ENCODE results near the gene PPIL4. TPM values are rescaled to one million over a fixed set of nuclear protein-coding genes. Genes with fewer than 3 reads are reported as not detected.

Gene PPIL4
- total and polyA plus RNA-seq, 2 of the 13 experiments (the other 11 are each of a cell fraction or from before 2014, with no cell fraction given), result 5.5 to 46.0 TPM

- TF ChIP-seq, protein P1, sequence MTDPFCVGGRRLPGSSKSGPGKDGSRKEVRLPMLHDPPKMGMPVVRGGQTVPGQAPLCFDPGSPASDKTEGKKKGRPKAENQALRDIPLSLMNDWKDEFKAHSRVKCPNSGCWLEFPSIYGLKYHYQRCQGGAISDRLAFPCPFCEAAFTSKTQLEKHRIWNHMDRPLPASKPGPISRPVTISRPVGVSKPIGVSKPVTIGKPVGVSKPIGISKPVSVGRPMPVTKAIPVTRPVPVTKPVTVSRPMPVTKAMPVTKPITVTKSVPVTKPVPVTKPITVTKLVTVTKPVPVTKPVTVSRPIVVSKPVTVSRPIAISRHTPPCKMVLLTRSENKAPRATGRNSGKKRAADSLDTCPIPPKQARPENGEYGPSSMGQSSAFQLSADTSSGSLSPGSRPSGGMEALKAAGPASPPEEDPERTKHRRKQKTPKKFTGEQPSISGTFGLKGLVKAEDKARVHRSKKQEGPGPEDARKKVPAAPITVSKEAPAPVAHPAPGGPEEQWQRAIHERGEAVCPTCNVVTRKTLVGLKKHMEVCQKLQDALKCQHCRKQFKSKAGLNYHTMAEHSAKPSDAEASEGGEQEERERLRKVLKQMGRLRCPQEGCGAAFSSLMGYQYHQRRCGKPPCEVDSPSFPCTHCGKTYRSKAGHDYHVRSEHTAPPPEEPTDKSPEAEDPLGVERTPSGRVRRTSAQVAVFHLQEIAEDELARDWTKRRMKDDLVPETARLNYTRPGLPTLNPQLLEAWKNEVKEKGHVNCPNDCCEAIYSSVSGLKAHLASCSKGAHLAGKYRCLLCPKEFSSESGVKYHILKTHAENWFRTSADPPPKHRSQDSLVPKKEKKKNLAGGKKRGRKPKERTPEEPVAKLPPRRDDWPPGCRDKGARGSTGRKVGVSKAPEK (CRISPR knock-in tag; IDR thresholded peaks at IDR 0.05; ENCODE audit: borderline replicate concordance), result peak; percentile 14; the same call in 1 of the 2 replicates
- TF ChIP-seq ZNF317 (CRISPR knock-in tag; IDR thresholded peaks at IDR 0.05) (0 out of 2 replicates have a peak, but pooled peaks have one; percentile 21), ARHGAP35 (CRISPR knock-in tag; IDR thresholded peaks at IDR 0.05; ENCODE audit: borderline replicate concordance) (peak; percentile 95), POLR2A (IDR thresholded peaks at IDR 0.05; ENCODE audit: insufficient read depth in 1 of 2, low read depth in 2 of 2, low read length in 2 of 2) (peak; percentile 81 to 93), BCLAF1 (IDR thresholded peaks at IDR 0.05) (no peak), ZNF253 (CRISPR knock-in tag; IDR thresholded peaks at IDR 0.05; ENCODE audit: borderline replicate concordance) (no peak), FOXK2 (IDR thresholded peaks at IDR 0.05) (no peak), ZBTB25 (CRISPR knock-in tag; IDR thresholded peaks at IDR 0.05) (peak; percentile 99), MLX (CRISPR knock-in tag; IDR thresholded peaks at IDR 0.05) (peak; percentile 56; the same call in 1 of the 2 replicates), HINFP (CRISPR knock-in tag; IDR thresholded peaks at IDR 0.05; ENCODE audit: low read depth) (peak; percentile 87), BORCS8-MEF2B (CRISPR knock-in tag; IDR thresholded peaks at IDR 0.05) (peak; percentile 67), HOXA3 (CRISPR knock-in tag; IDR thresholded peaks at IDR 0.05) (peak; percentile 100), PPARG (CRISPR knock-in tag; conservative IDR thresholded peaks at IDR 0.05) (no peak), ZNF841 (CRISPR knock-in tag; IDR thresholded peaks at IDR 0.05; ENCODE audit: borderline replicate concordance) (peak; percentile 81; the same call in 1 of the 2 replicates), RXRB (CRISPR knock-in tag; IDR thresholded peaks at IDR 0.05; ENCODE audit: borderline replicate concordance) (peak; percentile 77), TRIM22 (IDR thresholded peaks at IDR 0.05) (no peak), MBNL3 (CRISPR knock-in tag; conservative IDR thresholded peaks at IDR 0.05) (no peak)
These were observed at the start of gene PPIL4 (continued) for GRCh38 chr6:149545754-149546471.
